Renal cortex interstitium (tissue), 11 donors: ENCODE measurements around the gene TLK1. TPM values are rescaled to one million over a fixed set of nuclear protein-coding genes. Genes with fewer than 3 reads are reported as not detected.
A peak's percentile ranks its signal among the peaks of the same experiment; 100 is the strongest.

Source experiments
- DNase-seq, 11 donors: peaks; one replicate each; pipeline ENCODE4 v3.0.0-alpha.2; 2013; ENCODE audit warnings: low read depth in 9 of 11, low spot score in 4 of 11; ENCODE audit errors: extremely low read depth in 1 of 11
- polyA plus RNA-seq, 3 donors: library from polyadenylated mRNA; unstranded; fragments of 120-200 nt; gene quantifications; one replicate each; pipeline ENCODE4 v1.2.1, GENCODE V29; 2013; ENCODE audit not compliant: insufficient read length in 3 of 3

Gene TLK1
- polyA plus RNA-seq, 3 donors = 49.8 to 61.4 (median 51.3) TPM

GRCh38 chr2:171157109-171157500 is 3.6 kb downstream of the TLK1 start:
- DNase-seq = no peak

DNA sequence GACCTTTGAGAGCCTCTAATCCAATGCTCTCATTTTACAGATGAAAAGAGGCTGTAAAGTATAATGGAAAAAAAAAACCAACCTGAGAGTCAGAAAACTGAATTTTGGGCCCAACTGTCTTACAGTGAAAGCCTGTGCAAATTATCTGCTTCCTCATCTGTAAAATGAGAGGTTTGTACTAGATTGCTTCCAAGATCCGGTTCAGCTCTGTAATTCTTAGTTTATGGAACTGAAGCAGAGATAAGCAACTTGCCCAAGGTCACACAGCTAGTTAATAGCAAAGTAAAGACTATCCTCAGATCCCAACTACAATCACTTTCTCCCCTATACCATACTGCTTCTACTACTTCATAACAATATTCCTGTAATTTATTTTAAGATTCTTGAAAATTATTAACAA is 6.3 kb downstream of the TLK1 start:
- DNase-seq = no peak

DNA sequence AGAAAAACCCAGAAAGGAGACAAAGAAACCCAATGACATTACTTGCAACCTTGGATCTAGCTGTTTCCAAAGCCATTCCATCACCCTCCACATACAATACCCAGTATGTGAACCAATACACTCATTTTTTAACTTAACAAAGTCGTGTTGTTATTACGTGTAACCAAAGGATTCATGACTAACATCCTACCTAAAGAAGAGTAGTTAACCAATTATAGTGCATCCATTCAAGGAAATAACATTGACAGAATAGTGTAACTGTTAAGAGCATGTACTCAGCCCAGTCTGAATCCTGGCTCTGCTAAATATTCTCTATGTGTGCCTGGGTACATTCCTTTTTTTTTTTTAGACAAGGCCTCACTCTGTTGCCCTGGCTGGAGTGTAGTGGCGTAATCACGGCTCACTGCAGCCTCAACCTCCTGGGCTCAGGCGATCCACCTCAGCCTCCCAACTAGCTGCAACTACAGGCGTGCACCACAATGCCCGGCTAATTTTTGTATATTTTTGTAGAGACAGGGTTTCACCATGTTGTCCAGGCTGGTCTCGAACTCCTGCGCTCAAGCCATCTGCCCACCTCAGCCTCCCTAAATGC is 9.9 kb downstream of the TLK1 start:
- DNase-seq = no peak

DNA sequence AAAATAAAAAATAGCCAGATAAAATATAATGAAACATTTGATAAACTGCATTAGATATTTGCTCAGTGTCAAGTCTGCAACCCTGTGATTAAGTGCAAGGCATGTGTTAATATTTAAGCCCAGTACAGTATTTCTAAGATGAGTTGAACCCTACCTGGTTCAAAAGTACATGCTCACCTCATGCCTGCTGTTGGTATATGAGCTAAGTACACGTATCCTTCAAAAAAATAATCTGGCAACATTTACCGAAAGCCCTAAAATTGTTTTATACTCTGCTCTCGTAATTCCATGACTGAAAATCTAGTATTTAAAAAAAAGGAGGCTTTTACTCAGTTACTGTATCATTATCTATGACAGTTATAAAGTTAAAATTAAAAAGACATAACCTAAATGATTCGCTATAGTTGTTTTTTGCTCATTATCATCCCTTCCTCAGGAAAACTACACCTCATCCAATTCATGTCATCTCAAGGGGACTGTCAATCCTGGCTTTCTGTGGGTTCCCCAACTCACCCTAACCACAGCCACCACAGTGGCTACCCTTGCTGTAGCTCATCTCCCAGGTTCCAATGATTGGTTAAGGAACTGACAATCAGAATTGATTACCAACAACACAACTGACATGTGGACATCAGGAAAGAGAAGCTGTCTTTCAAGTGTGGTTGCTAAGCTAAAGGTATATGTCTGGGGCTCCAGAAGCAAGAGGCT is 10.6 kb downstream of the TLK1 start:
- DNase-seq = no peak

GRCh38 chr2:171149171-171149938 is 11.3 kb downstream of the TLK1 start:
- no peak for DNase-seq

- DNase-seq = no peak
These were observed 13.6 kb downstream of the TLK1 start for GRCh38 chr2:171147081-171147480.

DNA sequence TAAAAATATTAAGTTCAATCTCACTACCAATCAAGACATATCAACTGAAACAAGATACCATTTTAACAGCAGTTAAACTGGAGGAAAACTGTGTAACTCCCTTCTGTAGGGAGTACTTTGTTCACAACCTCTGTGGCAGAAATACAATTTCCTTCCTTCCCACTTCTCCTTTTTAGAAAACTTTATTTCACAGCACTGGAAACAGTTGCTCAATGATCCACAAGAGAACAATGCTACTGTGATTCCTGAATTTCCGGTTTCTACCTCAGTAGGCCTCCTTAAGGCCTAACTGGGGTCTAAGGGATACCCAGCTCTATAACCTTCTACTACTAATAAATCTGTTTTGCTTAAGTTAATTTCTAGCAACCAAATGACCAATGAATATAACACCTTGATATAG is 14.1 kb downstream of the TLK1 start:
- peak in 1 of 11 donors; percentile 4 for DNase-seq

- DNase-seq = no peak
These were observed 14.6 kb downstream of the TLK1 start for GRCh38 chr2:171146071-171146470.

DNA sequence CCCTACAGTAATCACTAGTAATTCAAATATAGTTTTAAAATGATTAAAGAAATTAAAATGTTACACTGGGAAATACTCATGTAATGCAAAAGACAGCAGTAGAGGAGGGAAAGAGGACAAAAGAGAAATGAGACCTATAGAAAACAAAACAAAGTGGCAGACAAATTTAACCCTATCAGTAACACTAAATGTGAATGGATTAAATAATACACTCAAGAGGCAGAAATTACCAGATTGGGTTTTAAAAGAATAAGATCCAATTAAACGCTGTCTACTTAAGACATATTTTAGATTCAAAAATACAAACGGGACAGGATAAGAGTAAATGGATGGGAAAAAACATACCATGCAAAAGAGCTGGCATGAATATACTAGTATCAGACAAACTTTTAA is 17.0 kb downstream of the TLK1 start:
- no peak for DNase-seq

DNA sequence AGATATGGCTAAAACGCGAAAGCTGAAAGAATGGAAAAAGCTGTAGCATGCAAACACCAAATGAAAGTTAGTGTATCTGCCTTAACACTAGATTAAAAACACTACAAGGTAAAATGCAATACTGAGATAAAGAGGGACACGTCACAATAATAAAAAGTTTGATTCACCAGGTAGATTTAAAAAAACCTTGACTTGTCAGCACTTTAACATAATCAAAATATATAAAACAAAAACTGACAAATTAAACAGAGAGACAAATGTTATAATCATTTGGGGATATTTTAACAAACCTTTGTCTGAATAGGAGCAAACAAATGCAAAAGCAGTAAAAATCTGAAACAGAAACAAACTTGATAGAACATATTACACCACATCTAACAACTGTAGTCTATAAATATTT is 18.3 kb downstream of the TLK1 start:
- no peak for DNase-seq

DNA sequence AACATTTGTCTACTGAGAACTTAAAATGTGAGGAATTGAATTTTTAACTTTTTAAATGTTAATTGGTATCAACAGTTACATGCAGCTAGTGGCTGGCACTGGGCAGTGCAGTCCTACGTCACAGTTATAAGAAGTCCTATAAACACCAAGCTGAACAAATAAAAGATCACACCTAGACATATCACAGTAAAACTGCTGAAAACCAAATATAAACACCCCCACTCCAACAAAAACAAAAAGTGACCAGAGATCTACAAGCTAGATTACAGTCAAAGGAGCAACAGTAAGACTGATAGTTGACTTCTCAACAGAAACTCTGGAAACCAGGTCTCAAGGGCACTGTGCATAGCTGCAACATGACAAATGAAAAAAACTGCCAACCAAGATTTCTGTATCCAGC is 19.4 kb downstream of the TLK1 start:
- no peak for DNase-seq

- DNase-seq = no peak
These were observed 20.8 kb downstream of the TLK1 start for GRCh38 chr2:171139860-171140259.

DNA sequence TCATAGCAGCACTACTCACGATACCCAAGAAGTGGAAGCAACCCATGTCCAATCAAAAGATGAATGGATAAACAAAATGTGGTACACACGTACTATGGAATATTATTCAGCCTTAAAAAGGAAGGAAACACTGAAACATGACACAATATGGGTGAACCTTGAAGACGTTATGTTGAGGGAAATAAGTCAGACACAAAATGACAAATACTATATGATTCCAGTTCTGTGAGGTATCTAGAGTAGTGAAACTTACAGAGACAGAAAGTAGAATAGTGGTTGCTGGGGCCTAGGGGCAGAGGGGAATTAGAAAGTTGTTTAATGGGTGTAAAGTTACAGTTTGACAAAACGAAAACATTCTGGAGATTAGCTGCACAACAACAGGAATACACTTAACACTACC is 24.7 kb downstream of the TLK1 start:
- DNase-seq = no peak

GRCh38 chr2:171134624-171135230 is 26.0 kb downstream of the TLK1 start:
- DNase-seq = no peak

DNA sequence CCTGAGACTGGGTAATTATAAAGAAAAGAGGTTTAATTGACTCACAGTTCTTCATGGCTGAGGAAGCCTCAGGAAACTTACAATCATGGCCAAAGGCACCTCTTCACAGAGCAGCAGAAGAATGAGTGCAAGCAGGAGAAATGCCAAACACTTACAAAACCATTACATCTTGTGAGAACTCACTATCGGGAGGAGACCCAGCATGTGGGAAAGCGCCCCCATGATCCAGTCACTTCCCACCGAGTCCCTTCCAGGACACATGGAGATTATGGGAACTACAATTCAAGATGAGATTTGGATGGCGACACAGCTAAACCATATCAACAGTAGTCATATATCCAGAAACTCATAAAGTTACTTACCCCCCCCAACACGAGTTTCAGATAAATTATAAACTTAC is 28.6 kb downstream of the TLK1 start:
- DNase-seq = no peak

GRCh38 chr2:171128461-171128860 is 32.2 kb downstream of the TLK1 start:
- DNase-seq = no peak

DNA sequence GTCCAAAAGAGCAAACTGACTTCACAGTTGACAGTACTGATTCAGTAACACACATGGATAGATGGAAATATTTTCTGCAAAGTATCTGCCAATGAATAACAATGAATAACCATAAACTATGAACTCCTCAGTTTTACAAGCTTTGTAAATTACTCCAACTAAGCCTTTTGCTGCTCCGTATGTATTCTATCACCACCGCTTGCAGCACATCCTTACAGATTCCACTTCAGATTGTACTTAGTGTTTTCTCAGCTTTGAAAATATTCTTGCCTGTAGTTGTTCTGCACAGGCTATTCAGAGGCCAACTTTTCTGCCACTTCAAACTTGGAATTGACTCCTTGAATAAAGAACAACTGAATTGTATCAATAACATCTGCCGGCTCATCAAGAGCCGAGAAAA is 36.2 kb downstream of the TLK1 start:
- no peak for DNase-seq

DNA sequence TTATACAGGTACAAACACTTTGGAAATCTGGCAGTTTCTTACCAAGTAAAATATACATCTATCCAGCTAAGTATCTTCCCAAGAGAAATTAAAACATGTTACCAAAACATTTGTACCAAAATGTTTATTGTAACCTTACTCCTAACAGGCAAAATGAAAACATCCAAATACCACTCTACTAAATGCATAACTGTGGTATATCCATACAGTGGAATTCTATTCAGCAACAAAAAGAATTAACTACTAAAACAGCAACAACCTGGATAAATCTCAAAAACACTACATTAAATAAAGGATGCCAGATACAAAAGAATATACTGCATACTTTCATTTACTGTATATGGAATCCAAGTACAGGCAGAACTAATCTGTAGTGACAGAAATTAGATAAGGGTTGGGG is 51.1 kb downstream of the TLK1 start:
- no peak for DNase-seq

DNA sequence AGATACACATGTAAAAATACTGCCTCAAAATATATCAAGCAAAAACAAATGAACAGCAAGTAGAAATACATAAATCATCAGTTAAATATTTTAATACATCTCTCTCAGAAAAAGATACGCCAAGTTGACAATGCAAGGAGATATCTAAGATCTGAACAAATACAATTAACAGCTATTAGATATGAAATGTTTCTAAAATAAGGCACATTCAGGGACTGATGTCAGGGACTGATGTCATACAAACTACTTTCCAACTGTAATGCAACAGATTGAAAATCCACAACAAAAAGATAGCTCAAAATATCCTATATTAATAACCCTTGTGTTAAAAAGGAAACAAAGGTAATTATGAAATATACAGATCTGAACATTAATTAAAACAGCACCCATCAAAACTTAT is 51.7 kb downstream of the TLK1 start:
- no peak for DNase-seq

- DNase-seq = no peak
These were observed 52.9 kb downstream of the TLK1 start for GRCh38 chr2:171107803-171108202.
